SK-N-MC (cell line): ENCODE data around the gene PACS1.
"Not testable (repeated sequence)": the region's sequence is repeated elsewhere in the genome, so short reads cannot be mapped to it uniquely, and the experiment has no call there.

Experiments used
- DNase-seq: peaks from one replicate; pipeline ENCODE4 v3.0.0-alpha.2; 2011; ENCODE audit warnings: low read depth, low spot score
- H3K27ac ChIP-seq: fragments of 200-600 bp; sonication (generic); 2 replicates; pipeline ENCODE4 v1.5.1; 2016; ENCODE audit warnings: mixed run types
- H3K36me3 ChIP-seq: fragments of 200-600 bp; sonication (generic); 2 replicates; pipeline ENCODE4 v1.6.1; 2017; ENCODE audit warnings: antibody characterized with exemption, low read length, mixed read lengths; ENCODE audit not compliant: insufficient read depth
- H3K4me3 ChIP-seq: fragments of 200-600 bp; sonication (generic); 2 replicates; pipeline ENCODE4 v1.5.1; 2016
- H3K9ac ChIP-seq: fragments of 200-600 bp; sonication (generic); 2 replicates; pipeline ENCODE4 v1.8.0; 2017; ENCODE audit warnings: mixed run types, mixed read lengths; ENCODE audit not compliant: insufficient read length
- H3K9me3 ChIP-seq: fragments of 200-600 bp; sonication (generic); 2 replicates; pipeline ENCODE4 v1.6.1; 2017; ENCODE audit warnings: low read depth, mild to moderate bottlenecking, antibody characterized with exemption, low read length, moderate library complexity, mixed read lengths
- EZH2 ChIP-seq: fragments of 200-600 bp; sonication (generic); IDR thresholded peaks from one replicate; pipeline ENCODE4 v1.6.1; 2017; ENCODE audit warnings: antibody characterized with exemption
- FOXP2 ChIP-seq: optimal IDR thresholded peaks from 2 replicates; pipeline ENCODE3; 2011; ENCODE audit warnings: mild to moderate bottlenecking, moderate library complexity; ENCODE audit not compliant: insufficient read depth; ENCODE audit errors: extremely low read length, control extremely low read depth
- POLR2AphosphoS5 ChIP-seq: IDR thresholded peaks from 2 replicates; pipeline ENCODE4 v1.6.1; 2012; ENCODE audit warnings: mild to moderate bottlenecking, low read depth, low read length, borderline replicate concordance

The PACS1 gene

GRCh38 chr11:66090288-66090687 is 20.2 kb downstream of the PACS1 start:
- Histone ChIP-seq H3K36me3 (no peaks in the 10 kb centered on the region), H3K9ac (no peak overlapping the region), H3K9me3 (no peaks in the 10 kb centered on the region), H3K4me3 (no peak overlapping the region), H3K27ac (no peak overlapping the region)
- no peak for DNase-seq
- TF ChIP-seq EZH2 (no peak), POLR2AphosphoS5 (no peak), FOXP2 (no peak)

- DNase-seq, H3K36me3 ChIP-seq, H3K9me3 ChIP-seq, H3K4me3 ChIP-seq, H3K27ac ChIP-seq, H3K9ac ChIP-seq: not testable (repeated sequence)
Measured at GRCh38 chr11:66092125-66092524, 22.1 kb downstream of the PACS1 start.

- not testable (repeated sequence) for H3K36me3 ChIP-seq, DNase-seq, H3K9me3 ChIP-seq, H3K4me3 ChIP-seq, H3K9ac ChIP-seq, H3K27ac ChIP-seq
Measured at GRCh38 chr11:66099746-66100145, 29.7 kb downstream of the PACS1 start.

- H3K9ac ChIP-seq, result no peak overlapping the region
- H3K9me3 ChIP-seq, result no peaks in the 10 kb centered on the region
- no peaks in the 10 kb centered on the region for H3K36me3 ChIP-seq
- TF ChIP-seq EZH2 (no peak), FOXP2 (no peak), POLR2AphosphoS5 (no peak)
- no peak for DNase-seq
- H3K27ac ChIP-seq, result no peak overlapping the region
- H3K4me3 ChIP-seq, result no peak overlapping the region
Measured at GRCh38 chr11:66100272-66101065, 30.4 kb downstream of the PACS1 start.

- H3K9me3 ChIP-seq, result no peaks in the 10 kb centered on the region
- H3K27ac ChIP-seq, result no peak overlapping the region; the same call in 1 of the 2 replicates
- DNase-seq, result no peak
- H3K36me3 ChIP-seq, result no peaks in the 10 kb centered on the region
- TF ChIP-seq FOXP2, result no peak
- TF ChIP-seq EZH2, result no peak
- TF ChIP-seq POLR2AphosphoS5, result no peak
- no peak overlapping the region for H3K4me3 ChIP-seq
- no peak overlapping the region for H3K9ac ChIP-seq
Measured at GRCh38 chr11:66101066-66101464, 31.0 kb downstream of the PACS1 start.

GRCh38 chr11:66104057-66104638 is 34.1 kb downstream of the PACS1 start:
- no peak for TF ChIP-seq POLR2AphosphoS5
- TF ChIP-seq EZH2, result no peak
- TF ChIP-seq FOXP2, result no peak
- no peak overlapping the region for H3K9ac ChIP-seq
- H3K36me3 ChIP-seq, result no peaks in the 10 kb centered on the region
- H3K4me3 ChIP-seq, result no peak overlapping the region
- no peak overlapping the region for H3K27ac ChIP-seq
- DNase-seq, result no peak
- H3K9me3 ChIP-seq, result no peaks in the 10 kb centered on the region

GRCh38 chr11:66106786-66107599 is 36.9 kb downstream of the PACS1 start:
- Histone ChIP-seq H3K27ac (no peak overlapping the region), H3K9ac (no peak overlapping the region), H3K9me3 (no peaks in the 10 kb centered on the region), H3K36me3 (no peaks in the 10 kb centered on the region), H3K4me3 (no peak overlapping the region)
- DNase-seq, result no peak
- TF ChIP-seq EZH2 (no peak), FOXP2 (no peak), POLR2AphosphoS5 (no peak)

- TF ChIP-seq EZH2, result no peak
- TF ChIP-seq POLR2AphosphoS5, result no peak
- TF ChIP-seq FOXP2, result no peak
- Histone ChIP-seq H3K36me3 (no peaks in the 10 kb centered on the region), H3K4me3 (no peak overlapping the region), H3K9me3 (no peaks in the 10 kb centered on the region), H3K9ac (no peak overlapping the region), H3K27ac (no peak overlapping the region)
- no peak for DNase-seq
Measured at GRCh38 chr11:66107600-66108510, 37.8 kb downstream of the PACS1 start.
